Activated CD8-positive, alpha-beta T cell treated with anti-CD3 and anti-CD28 coated beads, Interleukin-2, amount 10 ng/mL, durations not matched to agents 7 days and 5 days (primary cell): ENCODE measurements around the gene SRRT. TPM values are rescaled to one million over a fixed set of nuclear protein-coding genes. Genes with fewer than 3 reads are reported as not detected.
"Not testable (repeated sequence)": the region's sequence is repeated elsewhere in the genome, so short reads cannot be mapped to it uniquely, and the experiment has no call there.

Experiments used
- ATAC-seq: fragments of 150-1000 bp; cut with Tn5 transposase; one replicate; pipeline ENCODE4 v1.10.0; 2021; ENCODE audit warnings: moderate library complexity
- CTCF ChIA-PET: fragments of 350-600 bp; sonication (Branson Sonifier 250); formaldehyde crosslinking; loops from one replicate; lab custom pipeline; 2021; ENCODE audit warnings: antibody characterized with exemption; lab: Charles Lee
- POLR2A ChIA-PET: fragments of 350-600 bp; sonication (Branson Sonifier 250); formaldehyde crosslinking; loops from one replicate; lab custom pipeline; 2021; ENCODE audit warnings: antibody characterized with exemption; lab: Charles Lee
- DNase-seq: peaks from one replicate; pipeline ENCODE4 v3.0.0-alpha.2; 2020
- H3K27ac Mint-ChIP-seq: one replicate; pipeline ENCODE4 v1.8.0; 2021; ENCODE audit warnings: mild to moderate bottlenecking, mixed read lengths
- H3K27me3 Mint-ChIP-seq: one replicate; pipeline ENCODE4 v1.8.0; 2021; ENCODE audit warnings: low read depth, mixed read lengths
- H3K36me3 Mint-ChIP-seq: one replicate; pipeline ENCODE4 v1.8.0; 2021; ENCODE audit warnings: low read depth, mixed read lengths
- H3K4me1 Mint-ChIP-seq: one replicate; pipeline ENCODE4 v1.8.0; 2021; ENCODE audit warnings: low read depth, mixed read lengths
- H3K4me3 Mint-ChIP-seq: one replicate; pipeline ENCODE4 v1.8.0; 2021; ENCODE audit warnings: mild to moderate bottlenecking, mixed read lengths
- H3K9me3 Mint-ChIP-seq: one replicate; pipeline ENCODE4 v1.8.0; 2022; ENCODE audit warnings: mixed read lengths; ENCODE audit not compliant: insufficient read depth
- total RNA-seq, 2 experiments: library from RNA; stranded (reverse); gene quantifications; one replicate each; pipeline ENCODE4 v1.2.3, GENCODE V29; 2021

SRRT gene
- total RNA-seq, 2 experiments from 2014 or later, result 273 to 292 TPM

GRCh38 chr7:100896732-100897608, 22.1 kb downstream of the SRRT start:
- ChIA-PET CTCF (interaction anchor here (2.2 kb wide), 1 partner anchor 162 kb away, joined by 14 read pairs; no protein-coding TSS in a partner anchor), POLR2A (no interaction called here)
- peak; percentile 64 for DNase-seq
- Mint-ChIP-seq H3K4me3 (no peak overlapping the region), H3K27me3 (peaks cover 32% of the 10 kb centered on the region), H3K4me1 (peaks cover 7% of the 10 kb centered on the region), H3K9me3 (no peaks in the 10 kb centered on the region), H3K27ac (no peak overlapping the region), H3K36me3 (peaks cover 2% of the 10 kb centered on the region)
- peak; percentile 72 for ATAC-seq

GRCh38 chr7:100897772-100898454, 23.0 kb downstream of the SRRT start:
- H3K4me1 Mint-ChIP-seq, result peaks cover 7% of the 10 kb centered on the region
- H3K4me3 Mint-ChIP-seq, result no peak overlapping the region
- ChIA-PET CTCF (interaction anchor here (1.0 to 2.2 kb wide), 5 partner anchors 96 to 295 kb away, joined by 3 to 14 read pairs (median 4); no protein-coding TSS in a partner anchor), POLR2A (no interaction called here)
- H3K36me3 Mint-ChIP-seq, result peaks cover 2% of the 10 kb centered on the region
- H3K27ac Mint-ChIP-seq, result no peak overlapping the region
- H3K27me3 Mint-ChIP-seq, result peaks cover 24% of the 10 kb centered on the region
- ATAC-seq, result no peak
- H3K9me3 Mint-ChIP-seq, result no peaks in the 10 kb centered on the region
- no peak for DNase-seq

DNA sequence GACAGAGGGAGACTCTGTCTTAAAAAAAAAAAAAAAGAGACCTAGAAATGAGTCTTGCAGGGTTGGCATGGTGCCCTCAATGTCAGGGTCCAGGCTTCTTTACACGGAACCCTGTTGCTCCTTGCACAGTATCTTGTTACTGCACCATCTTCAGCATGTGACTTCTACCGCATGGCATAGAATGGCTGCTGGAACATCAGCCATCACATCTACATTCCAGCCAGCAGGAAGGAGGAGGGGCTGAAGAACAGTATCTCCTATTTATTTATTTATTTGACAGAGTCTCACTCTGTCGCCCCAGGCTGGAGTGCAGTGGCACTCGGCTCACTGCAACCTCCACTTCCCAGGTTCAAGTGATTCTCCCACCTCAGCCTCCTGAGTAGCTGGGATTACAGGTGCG, 24.5 kb downstream of the SRRT start:
- no peak for ATAC-seq
- Mint-ChIP-seq H3K4me1 (peaks cover 7% of the 10 kb centered on the region), H3K36me3 (peaks cover 2% of the 10 kb centered on the region), H3K4me3 (no peak overlapping the region), H3K27me3 (peaks cover 20% of the 10 kb centered on the region), H3K27ac (no peak overlapping the region), H3K9me3 (no peaks in the 10 kb centered on the region)
- POLR2A ChIA-PET, result no interaction called here
- CTCF ChIA-PET, result interaction anchor here (1.7 to 2.0 kb wide), 2 partner anchors 159 to 293 kb away, joined by 5 to 6 read pairs; no protein-coding TSS in a partner anchor
- DNase-seq, result no peak

- Mint-ChIP-seq H3K36me3 (peaks cover 2% of the 10 kb centered on the region), H3K9me3 (no peaks in the 10 kb centered on the region), H3K4me1 (peaks cover 5% of the 10 kb centered on the region), H3K4me3 (no peak overlapping the region), H3K27ac (no peak overlapping the region), H3K27me3 (peaks cover 16% of the 10 kb centered on the region)
- POLR2A ChIA-PET, result no interaction called here
- DNase-seq (no peak), ATAC-seq (no peak)
- CTCF ChIA-PET, result interaction anchor here (1.7 kb wide), 2 partner anchors 158 to 237 kb away, joined by 3 to 6 read pairs; no protein-coding TSS in a partner anchor
Measured at GRCh38 chr7:100900978-100901377, 26.1 kb downstream of the SRRT start.

DNA sequence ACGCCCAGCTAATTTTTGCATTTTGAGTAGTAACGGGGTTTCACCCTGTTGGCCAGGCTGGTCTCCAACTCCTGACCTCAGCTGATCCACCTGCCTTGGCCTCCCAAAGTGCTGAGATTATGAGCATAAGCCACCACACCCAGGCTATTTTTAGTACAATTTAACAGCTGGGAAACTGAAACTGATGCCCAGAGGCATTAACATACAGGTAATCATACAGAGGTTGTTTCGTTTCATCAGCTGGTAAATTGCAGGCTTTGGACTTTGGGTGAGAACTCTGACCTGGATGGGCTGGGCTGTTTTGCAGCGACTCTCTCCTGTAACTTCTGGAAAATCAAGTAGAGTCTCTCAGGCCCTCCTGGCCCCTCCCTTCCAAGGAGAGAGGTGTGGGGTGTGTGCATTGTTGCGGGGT, 27.0 kb downstream of the SRRT start:
- no peaks in the 10 kb centered on the region for H3K36me3 Mint-ChIP-seq
- H3K4me3 Mint-ChIP-seq, result no peak overlapping the region
- no peak for ATAC-seq
- ChIA-PET CTCF (interaction anchor here (1.6 to 1.7 kb wide), 2 partner anchors 176 to 236 kb away, joined by 3 to 7 read pairs; no protein-coding TSS in a partner anchor), POLR2A (no interaction called here)
- no peak overlapping the region for H3K27ac Mint-ChIP-seq
- no peaks in the 10 kb centered on the region for H3K4me1 Mint-ChIP-seq
- H3K9me3 Mint-ChIP-seq, result no peaks in the 10 kb centered on the region
- no peak for DNase-seq
- peaks cover 12% of the 10 kb centered on the region for H3K27me3 Mint-ChIP-seq

DNA sequence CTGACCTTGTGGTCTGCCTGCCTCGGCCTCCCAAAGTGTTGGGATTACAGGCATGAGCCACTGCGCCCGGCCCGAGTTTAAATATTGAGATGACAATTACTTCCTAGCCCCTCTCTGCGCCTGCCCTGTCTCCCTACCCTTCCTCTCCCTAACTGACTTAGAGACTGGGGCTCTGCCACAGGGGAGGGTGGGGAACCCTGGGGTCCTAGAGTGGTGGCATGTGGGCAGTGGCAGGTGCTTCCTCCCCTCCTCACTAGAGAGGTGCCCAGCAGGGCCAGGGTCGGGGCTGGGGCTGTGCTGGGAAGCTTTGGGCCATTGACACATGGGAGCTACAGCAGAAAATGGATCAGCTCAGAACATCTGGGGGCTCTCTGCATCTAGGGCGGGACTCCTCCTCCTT, 27.7 kb downstream of the SRRT start:
- H3K27me3 Mint-ChIP-seq, result peaks cover 8% of the 10 kb centered on the region
- H3K36me3 Mint-ChIP-seq, result no peaks in the 10 kb centered on the region
- no peaks in the 10 kb centered on the region for H3K9me3 Mint-ChIP-seq
- no peaks in the 10 kb centered on the region for H3K4me1 Mint-ChIP-seq
- H3K27ac Mint-ChIP-seq, result no peak overlapping the region
- H3K4me3 Mint-ChIP-seq, result no peak overlapping the region
- no peak for DNase-seq
- no peak for ATAC-seq
- ChIA-PET POLR2A (no interaction called here), CTCF (interaction anchor here (1.6 kb wide), 1 partner anchor 175 kb away, joined by 7 read pairs; no protein-coding TSS in a partner anchor)

- Mint-ChIP-seq H3K36me3 (no peaks in the 10 kb centered on the region), H3K4me3 (no peak overlapping the region), H3K9me3 (no peaks in the 10 kb centered on the region), H3K27me3 (peaks cover 6% of the 10 kb centered on the region), H3K27ac (no peak overlapping the region), H3K4me1 (no peaks in the 10 kb centered on the region)
- no peak for DNase-seq
- POLR2A ChIA-PET, result no interaction called here
- CTCF ChIA-PET, result no interaction called here
- no peak for ATAC-seq
Measured at GRCh38 chr7:100908512-100908911, 33.6 kb downstream of the SRRT start.

DNA sequence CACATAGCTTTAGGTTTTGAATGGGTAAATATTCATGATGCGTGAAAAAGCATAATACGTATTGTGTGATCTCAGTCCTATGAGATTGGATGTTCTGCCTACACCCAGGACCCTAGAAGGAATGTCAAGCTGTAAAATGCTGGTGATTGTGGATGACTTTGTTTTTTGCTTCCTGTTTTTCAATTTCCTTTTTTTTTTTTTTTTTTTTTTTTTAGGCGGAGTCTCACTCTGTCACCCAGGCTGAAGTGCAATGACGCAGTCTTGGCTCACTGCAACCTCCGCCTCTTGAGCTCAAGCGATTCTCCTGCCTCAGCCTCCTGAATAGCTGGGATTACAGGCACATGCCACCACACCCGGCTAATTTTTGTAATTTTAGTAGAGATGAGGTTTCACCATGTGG, 35.5 kb downstream of the SRRT start:
- H3K27ac Mint-ChIP-seq, H3K4me3 Mint-ChIP-seq, H3K4me1 Mint-ChIP-seq, H3K9me3 Mint-ChIP-seq, H3K36me3 Mint-ChIP-seq, POLR2A ChIA-PET, H3K27me3 Mint-ChIP-seq, ATAC-seq, DNase-seq: not testable (repeated sequence)
- CTCF ChIA-PET, result interaction anchor here (0.5 kb wide), 1 partner anchor 430 kb away, joined by 3 read pairs; no protein-coding TSS in a partner anchor

GRCh38 chr7:100911484-100911883, 36.6 kb downstream of the SRRT start:
- Mint-ChIP-seq H3K36me3 (no peaks in the 10 kb centered on the region), H3K4me3 (no peak overlapping the region), H3K4me1 (no peaks in the 10 kb centered on the region), H3K27me3 (peaks cover 3% of the 10 kb centered on the region), H3K27ac (no peak overlapping the region), H3K9me3 (no peaks in the 10 kb centered on the region)
- ChIA-PET POLR2A (interaction anchor here (0.6 kb wide), 1 partner anchor 173 kb away, joined by 3 read pairs; no protein-coding TSS in a partner anchor), CTCF (no interaction called here)
- ATAC-seq (no peak), DNase-seq (no peak)

DNA sequence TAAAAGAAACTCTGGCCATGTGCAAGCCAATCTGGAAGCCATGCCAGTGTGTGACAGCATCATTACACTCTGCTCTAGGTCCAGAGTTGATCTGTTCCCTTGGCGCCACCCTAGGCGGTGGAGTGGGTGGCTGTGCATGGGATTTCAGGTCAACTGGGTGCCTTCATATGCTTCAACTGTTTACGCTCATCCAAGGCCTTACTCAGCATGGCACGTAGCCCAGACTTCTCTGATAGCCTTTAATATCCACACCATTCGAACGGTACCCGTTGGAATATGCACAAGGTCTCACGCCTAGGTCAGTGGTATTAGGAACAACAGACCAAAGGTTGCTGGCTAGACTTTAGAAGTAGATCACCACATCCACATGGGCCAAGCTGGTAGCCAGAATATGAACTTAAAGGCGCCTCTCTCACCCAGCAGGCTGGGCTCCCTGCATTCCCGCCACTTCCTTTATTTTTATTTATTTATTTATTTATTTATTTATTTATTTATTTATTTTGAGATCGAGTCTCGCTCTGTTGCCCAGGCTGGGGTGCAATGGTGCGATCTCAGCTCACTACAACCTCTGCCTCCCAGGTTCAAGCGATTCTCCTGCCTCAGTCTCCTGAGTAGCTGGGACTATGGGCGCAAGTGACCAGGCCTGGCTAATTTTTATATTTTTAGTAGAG, 39.4 kb downstream of the SRRT start:
- no peak for ATAC-seq
- no peak for DNase-seq
- Mint-ChIP-seq H3K9me3 (no peaks in the 10 kb centered on the region), H3K27me3 (peaks cover 3% of the 10 kb centered on the region), H3K4me3 (no peak overlapping the region), H3K4me1 (no peaks in the 10 kb centered on the region), H3K27ac (no peak overlapping the region), H3K36me3 (no peaks in the 10 kb centered on the region)
- CTCF ChIA-PET, result no interaction called here
- POLR2A ChIA-PET, result no interaction called here

DNA sequence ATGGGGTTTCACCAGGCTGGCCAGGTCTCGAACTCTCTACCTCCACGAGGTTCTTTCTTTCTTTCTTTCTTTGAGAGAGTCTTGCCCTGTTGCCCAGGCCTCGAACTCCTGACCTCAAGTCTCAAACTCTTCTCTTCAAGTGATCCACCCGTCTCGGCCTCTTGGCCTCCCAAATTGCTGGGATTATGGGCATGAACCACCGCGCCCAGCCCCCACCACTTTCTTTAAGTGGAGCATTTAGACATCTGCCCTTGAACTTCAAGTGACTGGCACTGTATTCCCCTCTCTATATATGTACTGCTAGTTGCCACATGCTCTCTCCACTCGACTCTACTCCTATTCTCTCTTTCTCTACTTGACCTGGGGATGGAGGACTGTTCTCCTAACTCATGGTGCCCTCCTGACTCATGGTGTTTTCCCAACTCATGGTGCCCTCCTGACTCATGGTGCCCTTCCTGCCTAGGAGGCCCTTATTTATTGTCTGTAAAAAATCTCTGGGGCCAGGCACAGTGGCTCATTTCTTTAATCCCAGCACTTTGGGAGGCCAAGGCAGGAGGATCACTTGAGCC, 40.1 kb downstream of the SRRT start:
- Mint-ChIP-seq H3K36me3 (no peaks in the 10 kb centered on the region), H3K4me1 (no peaks in the 10 kb centered on the region), H3K9me3 (no peaks in the 10 kb centered on the region), H3K27me3 (peaks cover 3% of the 10 kb centered on the region), H3K4me3 (no peak overlapping the region), H3K27ac (no peak overlapping the region)
- POLR2A ChIA-PET, result no interaction called here
- CTCF ChIA-PET, result no interaction called here
- no peak for DNase-seq
- no peak for ATAC-seq
